ENCODE results near the gene FARP1. TPM values are rescaled to one million over a fixed set of nuclear protein-coding genes. Genes with fewer than 3 reads are reported as not detected.
A peak's percentile ranks its signal among the peaks of the same experiment; 100 is the strongest.

Gene FARP1
- total RNA-seq, result 267 to 289 TPM (median 285 TPM) in 3 replicates

GRCh38 chr13:98142380-98143156 lies at the start of gene FARP1:
Gene FARP1, plus strand, starts transcription at chr13:98143094. Its CDS starts 70,149 bp downstream, at chr13:98213243.
- H3K27me3 Mint-ChIP-seq (ENCODE audit: low read depth), result peaks cover 8% of the 10 kb centered on the region
- no peak for TF ChIP-seq CTCF (IDR thresholded peaks at IDR 0.05; ENCODE audit: unreplicated experiment)
- no peaks in the 10 kb centered on the region for H3K36me3 Mint-ChIP-seq
- peak within 1 kb of the TSS; percentile 98 for H3K27ac Mint-ChIP-seq
- DNase-seq (ENCODE audit: low spot score in 2 of 2, unreplicated experiment in 2 of 2), result peak; percentile 77 to 89
- H3K4me3 Mint-ChIP-seq, result peak within 1 kb of the TSS; percentile 96
- H3K9me3 Mint-ChIP-seq, result no peaks in the 10 kb centered on the region
- H3K4me1 Mint-ChIP-seq, result peaks cover 40% of the 10 kb centered on the region

- Mint-ChIP-seq H3K36me3 (peaks cover 3% of the 10 kb centered on the region), H3K27me3 (ENCODE audit: low read depth) (no peaks in the 10 kb centered on the region), H3K27ac (no peak overlapping the region), H3K4me1 (peaks cover 6% of the 10 kb centered on the region), H3K9me3 (peaks cover 32% of the 10 kb centered on the region), H3K4me3 (no peak overlapping the region)
- no peak for DNase-seq (ENCODE audit: low spot score in 2 of 2, unreplicated experiment in 2 of 2)
- TF ChIP-seq CTCF (IDR thresholded peaks at IDR 0.05; ENCODE audit: unreplicated experiment), result no peak
These were observed 48.1 kb upstream of the FARP1 start for GRCh38 chr13:98094678-98095266.

DNA sequence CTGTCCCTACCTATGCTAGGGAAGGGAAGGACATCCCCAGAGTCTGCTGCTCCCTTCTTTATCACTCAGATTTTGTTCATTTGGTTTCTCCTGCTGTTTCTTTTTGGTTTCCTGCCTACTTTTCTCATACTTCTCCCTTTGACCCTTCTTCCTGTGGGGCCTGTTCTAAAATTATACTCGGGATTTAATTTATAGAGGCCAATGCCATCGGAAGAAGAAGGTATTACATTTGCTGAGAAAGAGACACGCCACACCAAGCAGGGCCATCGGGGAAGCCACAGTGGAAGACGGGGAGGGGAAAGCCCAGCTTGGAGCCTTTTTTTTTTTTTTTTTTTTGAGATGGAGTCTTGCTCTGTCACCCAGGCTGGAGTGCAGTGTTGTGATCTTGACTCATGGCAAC lies 46.8 kb upstream of the FARP1 start:
- DNase-seq (ENCODE audit: low spot score in 2 of 2, unreplicated experiment in 2 of 2), result no peak
- H3K27me3 Mint-ChIP-seq (ENCODE audit: low read depth), result no peaks in the 10 kb centered on the region
- no peak for TF ChIP-seq CTCF (IDR thresholded peaks at IDR 0.05; ENCODE audit: unreplicated experiment)
- peaks cover 23% of the 10 kb centered on the region for H3K9me3 Mint-ChIP-seq
- no peak overlapping the region for H3K27ac Mint-ChIP-seq
- H3K4me3 Mint-ChIP-seq, result no peak overlapping the region
- H3K36me3 Mint-ChIP-seq, result peaks cover 3% of the 10 kb centered on the region
- H3K4me1 Mint-ChIP-seq, result peaks cover 6% of the 10 kb centered on the region

DNA sequence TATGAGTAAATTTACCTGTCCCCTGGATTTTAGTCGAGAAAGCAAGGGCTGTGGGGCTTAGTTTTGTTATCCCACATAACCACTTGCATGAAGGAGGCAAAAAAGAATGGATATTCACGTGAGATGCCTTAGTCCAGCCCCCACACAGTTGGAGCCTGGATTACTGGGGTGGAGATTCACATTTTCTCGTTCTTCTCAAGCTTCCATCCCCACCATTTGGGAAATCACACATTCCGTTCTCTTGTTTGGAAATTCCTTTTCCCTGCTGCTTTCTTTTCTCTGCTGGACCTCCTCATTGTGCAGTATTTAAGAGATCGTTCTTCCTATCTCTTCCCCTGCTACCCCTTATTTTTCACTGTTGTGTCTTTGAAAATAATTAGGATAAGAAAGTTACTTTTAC lies 45.1 kb upstream of the FARP1 start:
- TF ChIP-seq CTCF (IDR thresholded peaks at IDR 0.05; ENCODE audit: unreplicated experiment), result no peak
- H3K4me3 Mint-ChIP-seq, result no peak overlapping the region
- peak overlapping the region; percentile 27 for H3K27ac Mint-ChIP-seq
- H3K36me3 Mint-ChIP-seq, result peaks cover 3% of the 10 kb centered on the region
- H3K9me3 Mint-ChIP-seq, result peaks cover 20% of the 10 kb centered on the region
- no peaks in the 10 kb centered on the region for H3K27me3 Mint-ChIP-seq (ENCODE audit: low read depth)
- peaks cover 6% of the 10 kb centered on the region for H3K4me1 Mint-ChIP-seq
- DNase-seq (ENCODE audit: low spot score in 2 of 2, unreplicated experiment in 2 of 2), result no peak

GRCh38 chr13:98098516-98098915 lies 44.4 kb upstream of the FARP1 start:
- peak overlapping the region; percentile 59 for H3K27ac Mint-ChIP-seq
- H3K4me3 Mint-ChIP-seq, result no peak overlapping the region
- H3K36me3 Mint-ChIP-seq, result peaks cover 3% of the 10 kb centered on the region
- H3K9me3 Mint-ChIP-seq, result peaks cover 12% of the 10 kb centered on the region
- peaks cover 6% of the 10 kb centered on the region for H3K4me1 Mint-ChIP-seq
- H3K27me3 Mint-ChIP-seq (ENCODE audit: low read depth), result no peaks in the 10 kb centered on the region
- DNase-seq (ENCODE audit: low spot score in 2 of 2, unreplicated experiment in 2 of 2), result no peak
- TF ChIP-seq CTCF (IDR thresholded peaks at IDR 0.05; ENCODE audit: unreplicated experiment), result no peak

Measured in mesothelial cell of epicardium (in vitro differentiated cells).